Gastroesophageal sphincter (tissue), 3 donors: ENCODE results near the gene PRMT2.

ENCODE experiments used
- EP300 ChIP-seq: sonication (generic); formaldehyde crosslinking; IDR thresholded peaks from one replicate; pipeline ENCODE4 v1.6.1; 2017; ENCODE audit warnings: antibody characterized with exemption, mild to moderate bottlenecking
- POLR2A ChIP-seq, 2 donors: fragments of 450-650 bp; IDR thresholded peaks; one replicate each; pipeline ENCODE4 v1.6.1; 2017; ENCODE audit warnings: antibody characterized with exemption in 2 of 2, mild to moderate bottlenecking in 2 of 2, moderate library complexity in 1 of 2
- POLR2AphosphoS5 ChIP-seq: sonication (generic); formaldehyde crosslinking; IDR thresholded peaks from one replicate; pipeline ENCODE4 v1.6.1; 2017; ENCODE audit warnings: antibody characterized with exemption
- TF ChIP-seq, protein P1 (sequence below), 4 experiments: fragments of 200-600 bp in 2 of 4; fragments of 450-650 bp in 2 of 4; sonication (generic) in 1 of 4; IDR thresholded peaks; one replicate each; pipeline ENCODE4 v1.5.1; 2017 to 2019; ENCODE audit warnings: antibody characterized with exemption in 4 of 4, mild to moderate bottlenecking in 2 of 4, moderate library complexity in 2 of 4

DNA sequence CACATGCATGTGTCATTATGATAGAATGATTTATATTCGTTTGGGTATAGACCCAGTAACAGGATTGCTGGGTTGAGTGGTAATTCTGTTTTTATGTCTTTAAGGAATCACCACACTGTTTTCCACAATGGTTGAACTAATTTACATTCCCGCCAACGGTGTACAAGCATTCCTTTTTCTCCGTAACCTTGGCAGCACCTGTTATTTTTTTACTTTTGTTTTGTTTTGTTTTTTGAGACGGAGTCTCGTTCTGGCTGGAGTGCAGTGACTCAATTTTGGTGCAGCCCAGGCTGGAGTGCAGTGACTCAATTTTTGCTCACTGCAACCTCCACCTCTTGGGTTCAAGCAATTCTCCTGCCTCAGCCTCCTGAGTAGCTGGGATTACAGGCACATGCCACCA lies 22.1 kb upstream of the PRMT2 start:
- TF ChIP-seq, protein P1, sequence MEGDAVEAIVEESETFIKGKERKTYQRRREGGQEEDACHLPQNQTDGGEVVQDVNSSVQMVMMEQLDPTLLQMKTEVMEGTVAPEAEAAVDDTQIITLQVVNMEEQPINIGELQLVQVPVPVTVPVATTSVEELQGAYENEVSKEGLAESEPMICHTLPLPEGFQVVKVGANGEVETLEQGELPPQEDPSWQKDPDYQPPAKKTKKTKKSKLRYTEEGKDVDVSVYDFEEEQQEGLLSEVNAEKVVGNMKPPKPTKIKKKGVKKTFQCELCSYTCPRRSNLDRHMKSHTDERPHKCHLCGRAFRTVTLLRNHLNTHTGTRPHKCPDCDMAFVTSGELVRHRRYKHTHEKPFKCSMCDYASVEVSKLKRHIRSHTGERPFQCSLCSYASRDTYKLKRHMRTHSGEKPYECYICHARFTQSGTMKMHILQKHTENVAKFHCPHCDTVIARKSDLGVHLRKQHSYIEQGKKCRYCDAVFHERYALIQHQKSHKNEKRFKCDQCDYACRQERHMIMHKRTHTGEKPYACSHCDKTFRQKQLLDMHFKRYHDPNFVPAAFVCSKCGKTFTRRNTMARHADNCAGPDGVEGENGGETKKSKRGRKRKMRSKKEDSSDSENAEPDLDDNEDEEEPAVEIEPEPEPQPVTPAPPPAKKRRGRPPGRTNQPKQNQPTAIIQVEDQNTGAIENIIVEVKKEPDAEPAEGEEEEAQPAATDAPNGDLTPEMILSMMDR (IDR thresholded peaks at IDR 0.05) = no peak
- no peak for TF ChIP-seq POLR2A (IDR thresholded peaks at IDR 0.05)
- TF ChIP-seq POLR2AphosphoS5 = no peak
- no peak for TF ChIP-seq EP300
